Endodermal cell (in vitro differentiated cells): ENCODE results near the gene CFAP97. TPM values are rescaled to one million over a fixed set of nuclear protein-coding genes. Genes with fewer than 3 reads are reported as not detected.

Source experiments
- DNase-seq: peaks from one replicate; pipeline ENCODE4 v3.0.0-alpha.2; 2017
- H3K27ac ChIP-seq: 2 replicates; pipeline ENCODE4 v1.5.1; 2013; ENCODE audit warnings: mild to moderate bottlenecking, low read depth, low read length, moderate library complexity
- H3K27me3 ChIP-seq: 2 replicates; pipeline ENCODE4 v1.6.1; 2013; ENCODE audit warnings: mild to moderate bottlenecking, low read length, moderate library complexity; ENCODE audit not compliant: insufficient read depth, control insufficient read depth, poor library complexity, severe bottlenecking
- H3K36me3 ChIP-seq: 2 replicates; pipeline ENCODE4 v1.7.0; 2013; ENCODE audit warnings: mild to moderate bottlenecking, low read length, moderate library complexity; ENCODE audit not compliant: control insufficient read depth, insufficient read depth
- H3K4me1 ChIP-seq: one replicate; pipeline ENCODE4 v1.7.0; 2013; ENCODE audit warnings: low read length; ENCODE audit not compliant: control insufficient read depth, insufficient read depth
- H3K4me3 ChIP-seq: 2 replicates; pipeline ENCODE4 v1.5.1; 2013; ENCODE audit warnings: mild to moderate bottlenecking, low read length, moderate library complexity
- H3K9ac ChIP-seq: 2 replicates; pipeline ENCODE4 v1.6.1; 2013; ENCODE audit warnings: mild to moderate bottlenecking, low read length, moderate library complexity; ENCODE audit not compliant: poor library complexity, severe bottlenecking; ENCODE audit errors: extremely low read depth
- H3K9me3 ChIP-seq: 2 replicates; pipeline ENCODE4 v1.6.1; 2013; ENCODE audit warnings: mild to moderate bottlenecking, low read length, moderate library complexity; ENCODE audit not compliant: control insufficient read depth
- H3K27ac Mint-ChIP-seq: 2 replicates; pipeline ENCODE4 v1.8.0; 2020; ENCODE audit warnings: mixed read lengths
- H3K27me3 Mint-ChIP-seq: 2 replicates; pipeline ENCODE4 v1.8.0; 2021; ENCODE audit warnings: mild to moderate bottlenecking, mixed read lengths; ENCODE audit not compliant: insufficient read depth
- H3K36me3 Mint-ChIP-seq: 2 replicates; pipeline ENCODE4 v1.8.0; 2020; ENCODE audit warnings: low read depth, mixed read lengths
- H3K4me1 Mint-ChIP-seq: 2 replicates; pipeline ENCODE4 v1.8.0; 2020; ENCODE audit warnings: mixed read lengths
- H3K4me3 Mint-ChIP-seq: 2 replicates; pipeline ENCODE4 v1.8.0; 2020; ENCODE audit warnings: mild to moderate bottlenecking, moderate library complexity, mixed read lengths
- H3K9me3 Mint-ChIP-seq: 2 replicates; pipeline ENCODE4 v1.8.0; 2020; ENCODE audit warnings: mild to moderate bottlenecking, mixed read lengths
- CTCF ChIP-seq: fragments of 200-600 bp; sonication (generic); conservative IDR thresholded peaks from 2 replicates; pipeline ENCODE4 v1.5.0; 2021; ENCODE audit warnings: antibody characterized with exemption, mild to moderate bottlenecking
- WGBS, 2 experiments: methylation state at CpG; one replicate each; pipeline versions ENCODE4 v1.1.5 to v1.1.7; 2013; ENCODE audit warnings: missing lambda C conversion rate in 2 of 2, mixed read lengths in 1 of 2; ENCODE audit not compliant: insufficient coverage in 1 of 2, insufficient read length in 1 of 2; 5-methylcytosine and 5-hydroxymethylcytosine counted together
- total RNA-seq, 2 donors: library from RNA; stranded (reverse); fragmentation: NEBNext Ultra II Directional in 1 of 2; extraction: Animal tissue kit (Norgen Biotek cat#: 25700) in 1 of 2; gene quantifications; 2 replicates in 1 of 2; 3 replicates in 1 of 2; pipeline ENCODE4 v1.2.1, GENCODE V29; 2021

CFAP97 gene
- total RNA-seq, 2 donors from 2014 or later: 33.8 to 41.6 TPM

- Mint-ChIP-seq H3K27ac (no peak overlapping the region), H3K36me3 (peaks cover 8% of the 10 kb centered on the region), H3K4me3 (no peak overlapping the region), H3K27me3 (no peaks in the 10 kb centered on the region), H3K9me3 (no peaks in the 10 kb centered on the region), H3K4me1 (peaks cover 12% of the 10 kb centered on the region)
- Histone ChIP-seq H3K9me3 (no peaks in the 10 kb centered on the region), H3K27ac (no peak overlapping the region), H3K27me3 (no peaks in the 10 kb centered on the region), H3K9ac (no peak overlapping the region), H3K4me3 (no peak overlapping the region), H3K4me1 (no peaks in the 10 kb centered on the region), H3K36me3 (peaks cover 6% of the 10 kb centered on the region)
- TF ChIP-seq CTCF: peak; percentile 89
- DNase-seq: peak; percentile 84
- 62 to 71% methylated on average over 3 to 6 of the region's 6 CpGs for WGBS, 2 experiments
These were observed 20.0 kb downstream of the CFAP97 start for GRCh38 chr4:185183622-185184281.

- Histone ChIP-seq H3K4me1 (no peaks in the 10 kb centered on the region), H3K27ac (no peak overlapping the region), H3K9me3 (no peaks in the 10 kb centered on the region), H3K9ac (no peak overlapping the region), H3K36me3 (peaks cover 6% of the 10 kb centered on the region), H3K27me3 (no peaks in the 10 kb centered on the region), H3K4me3 (no peak overlapping the region)
- Mint-ChIP-seq H3K36me3 (peaks cover under 1% of the 10 kb centered on the region), H3K27me3 (no peaks in the 10 kb centered on the region), H3K27ac (no peak overlapping the region), H3K9me3 (no peaks in the 10 kb centered on the region), H3K4me1 (peaks cover 12% of the 10 kb centered on the region), H3K4me3 (no peak overlapping the region)
- no peak for DNase-seq
- 55 to 57% methylated on average over 1 to 2 of the region's 2 CpGs for WGBS, 2 experiments
- TF ChIP-seq CTCF: no peak
These were observed 21.6 kb downstream of the CFAP97 start for GRCh38 chr4:185182239-185182638.

- H3K9me3 ChIP-seq: no peaks in the 10 kb centered on the region
- Mint-ChIP-seq H3K4me1 (peaks cover 9% of the 10 kb centered on the region), H3K9me3 (no peaks in the 10 kb centered on the region), H3K27ac (no peak overlapping the region), H3K27me3 (no peaks in the 10 kb centered on the region), H3K36me3 (peaks cover 10% of the 10 kb centered on the region), H3K4me3 (no peak overlapping the region)
- 83 to 93% methylated on average over 1 to 3 of the region's 3 CpGs for WGBS, 2 experiments
- H3K4me3 ChIP-seq: no peak overlapping the region
- no peak overlapping the region for H3K27ac ChIP-seq
- no peak for TF ChIP-seq CTCF
- no peaks in the 10 kb centered on the region for H3K4me1 ChIP-seq
- no peaks in the 10 kb centered on the region for H3K27me3 ChIP-seq
- H3K36me3 ChIP-seq: peaks cover 6% of the 10 kb centered on the region
- H3K9ac ChIP-seq: no peak overlapping the region
- DNase-seq: no peak
These were observed 24.3 kb downstream of the CFAP97 start for GRCh38 chr4:185179488-185179887.
